Measurements from ENCODE around the gene PALM.

GRCh38 chr19:750640-751423, 42.1 kb downstream of the PALM start, which contains the start of gene MISP:
- TF ChIP-seq CTCF (IDR thresholded peaks at IDR 0.05) (no peak), POLR2AphosphoS5 (IDR thresholded peaks at IDR 0.05; ENCODE audit: low read depth, low read length) (no peak), SIN3A (IDR thresholded peaks at IDR 0.05; ENCODE audit: borderline replicate concordance, insufficient read depth, low read depth, low read length) (no peak), TCF7L2 (IDR thresholded peaks at IDR 0.05; ENCODE audit: low read depth, low read length) (no peak), REST (IDR thresholded peaks at IDR 0.05; ENCODE audit: insufficient read depth in 1 of 2, low read depth in 2 of 2, low read length in 1 of 2) (no peak)
